ENCODE data around the gene TRMT1L. TPM values are rescaled to one million over a fixed set of nuclear protein-coding genes. Genes with fewer than 3 reads are reported as not detected.

The TRMT1L gene
- total RNA-seq, 3 donors from 2014 or later = 13.7 to 16.8 (median 15.3) TPM

GRCh38 chr1:185154912-185155513, 1.7 kb downstream of the TRMT1L start:
- ATAC-seq (no peak), DNase-seq (no peak)
- H3K27me3 Mint-ChIP-seq (ENCODE audit: low read depth) = no peaks in the 10 kb centered on the region
- H3K36me3 Mint-ChIP-seq (ENCODE audit: insufficient read depth) = peaks cover 12% of the 10 kb centered on the region
- no peaks in the 10 kb centered on the region for H3K9me3 Mint-ChIP-seq
- peak overlapping the region; percentile 98 for H3K4me3 Mint-ChIP-seq
- H3K4me1 Mint-ChIP-seq (ENCODE audit: low read depth) = peaks cover 45% of the 10 kb centered on the region

GRCh38 chr1:185152187-185152767, 4.5 kb downstream of the TRMT1L start:
- H3K9me3 Mint-ChIP-seq = no peaks in the 10 kb centered on the region
- no peak for DNase-seq
- peaks cover 29% of the 10 kb centered on the region for H3K4me1 Mint-ChIP-seq (ENCODE audit: low read depth)
- ATAC-seq = no peak
- H3K4me3 Mint-ChIP-seq = no peak overlapping the region
- H3K36me3 Mint-ChIP-seq (ENCODE audit: insufficient read depth) = peaks cover 22% of the 10 kb centered on the region
- H3K27me3 Mint-ChIP-seq (ENCODE audit: low read depth) = no peaks in the 10 kb centered on the region

DNA sequence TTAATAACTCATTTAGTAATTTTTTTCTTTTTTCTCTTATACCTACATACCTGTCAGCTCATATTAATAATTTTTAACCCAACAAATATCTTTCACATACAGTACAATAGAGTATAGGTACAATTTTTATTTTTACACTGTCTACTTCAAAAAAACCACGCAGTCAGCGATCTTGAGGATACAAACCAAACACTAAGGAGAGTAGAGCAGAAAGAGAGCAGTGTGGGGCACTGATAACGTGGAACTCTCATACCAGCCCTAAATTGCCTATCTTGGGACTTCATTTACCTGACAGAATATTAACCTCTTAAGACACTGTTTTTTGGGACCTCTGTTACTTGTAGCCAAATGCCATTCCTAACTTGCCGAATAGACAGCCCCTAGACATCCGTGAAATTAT, 5.5 kb downstream of the TRMT1L start:
- no peak for DNase-seq
- no peaks in the 10 kb centered on the region for H3K27me3 Mint-ChIP-seq (ENCODE audit: low read depth)
- no peak for ATAC-seq
- H3K4me3 Mint-ChIP-seq = no peak overlapping the region
- H3K4me1 Mint-ChIP-seq (ENCODE audit: low read depth) = peaks cover 28% of the 10 kb centered on the region
- peaks cover 24% of the 10 kb centered on the region for H3K36me3 Mint-ChIP-seq (ENCODE audit: insufficient read depth)
- H3K9me3 Mint-ChIP-seq = no peaks in the 10 kb centered on the region

GRCh38 chr1:185144233-185144632, 12.5 kb downstream of the TRMT1L start:
- H3K4me3 Mint-ChIP-seq = no peak overlapping the region
- H3K9me3 Mint-ChIP-seq = no peaks in the 10 kb centered on the region
- H3K27me3 Mint-ChIP-seq (ENCODE audit: low read depth) = no peaks in the 10 kb centered on the region
- DNase-seq = no peak
- no peaks in the 10 kb centered on the region for H3K4me1 Mint-ChIP-seq (ENCODE audit: low read depth)
- H3K36me3 Mint-ChIP-seq (ENCODE audit: insufficient read depth) = peaks cover 29% of the 10 kb centered on the region
- no peak for ATAC-seq

GRCh38 chr1:185139246-185139645, 17.5 kb downstream of the TRMT1L start:
- ATAC-seq = no peak
- Mint-ChIP-seq H3K4me1 (ENCODE audit: low read depth) (no peaks in the 10 kb centered on the region), H3K36me3 (ENCODE audit: insufficient read depth) (peaks cover 27% of the 10 kb centered on the region), H3K9me3 (no peaks in the 10 kb centered on the region), H3K27me3 (ENCODE audit: low read depth) (no peaks in the 10 kb centered on the region), H3K4me3 (no peak overlapping the region)
- DNase-seq = no peak

DNA sequence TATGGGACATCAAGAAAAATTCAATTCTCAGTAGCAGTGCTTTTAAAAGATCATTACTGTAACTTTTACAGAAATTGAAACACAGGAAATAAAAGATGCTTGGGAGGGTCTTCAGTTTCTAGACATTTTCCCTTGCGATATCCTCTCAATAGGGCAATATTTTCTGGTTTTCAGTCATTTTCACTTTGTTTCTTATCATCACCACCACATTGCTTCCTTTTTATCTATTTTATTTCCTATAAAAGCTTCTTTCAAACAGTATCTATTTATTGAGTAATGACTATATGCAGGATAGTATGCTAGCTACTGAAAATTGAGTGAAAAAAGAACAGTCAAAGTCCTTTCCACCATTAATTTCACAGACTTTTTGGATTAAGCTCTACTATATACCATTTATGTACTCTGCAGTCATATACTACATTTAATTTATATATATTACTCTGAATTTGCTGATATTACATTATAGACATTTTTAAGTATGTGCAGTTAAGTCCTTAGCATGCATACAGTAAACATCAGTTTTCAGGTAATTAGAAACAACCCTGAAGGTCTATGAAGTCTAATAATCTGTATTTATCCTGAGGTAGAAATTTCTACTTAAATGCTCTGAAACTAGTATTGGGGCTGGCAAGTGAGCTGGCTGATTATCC, 18.7 kb downstream of the TRMT1L start:
- Mint-ChIP-seq H3K4me3 (no peak overlapping the region), H3K36me3 (ENCODE audit: insufficient read depth) (peaks cover 35% of the 10 kb centered on the region), H3K27me3 (ENCODE audit: low read depth) (no peaks in the 10 kb centered on the region), H3K9me3 (peaks cover 3% of the 10 kb centered on the region), H3K4me1 (ENCODE audit: low read depth) (no peaks in the 10 kb centered on the region)
- ATAC-seq (no peak), DNase-seq (no peak)

- DNase-seq (no peak), ATAC-seq (no peak)
These were observed 24.2 kb downstream of the TRMT1L start for GRCh38 chr1:185132534-185132933.

DNA sequence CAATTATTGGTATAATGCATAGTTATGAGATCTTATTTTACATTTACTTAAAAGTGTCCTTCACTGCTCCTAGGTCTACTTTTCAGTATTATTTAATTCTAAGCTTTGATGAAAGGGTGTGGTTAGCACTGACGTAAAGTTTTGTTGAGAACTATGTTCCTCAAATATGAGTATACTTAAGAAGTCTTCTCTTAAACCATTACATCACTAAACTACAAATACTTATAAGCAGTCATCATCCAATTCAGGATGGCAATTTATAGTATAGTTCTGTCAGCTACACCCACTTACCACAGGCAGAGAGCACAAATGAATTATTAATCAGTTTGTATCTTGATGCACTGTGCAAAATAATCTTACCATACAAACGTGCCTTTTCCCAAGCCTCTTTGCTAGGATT, 27.0 kb downstream of the TRMT1L start:
- Mint-ChIP-seq H3K9me3 (peaks cover 8% of the 10 kb centered on the region), H3K36me3 (ENCODE audit: insufficient read depth) (peaks cover 36% of the 10 kb centered on the region), H3K4me3 (no peak overlapping the region), H3K27me3 (ENCODE audit: low read depth) (no peaks in the 10 kb centered on the region), H3K4me1 (ENCODE audit: low read depth) (no peaks in the 10 kb centered on the region)
- ATAC-seq (no peak), DNase-seq (no peak)

More at GRCh38 chr1:185132534-185132933, 24.2 kb downstream of the TRMT1L start:
- H3K36me3 Mint-ChIP-seq (ENCODE audit: insufficient read depth) = peaks cover 45% of the 10 kb centered on the region
- H3K27me3 Mint-ChIP-seq (ENCODE audit: low read depth) = no peaks in the 10 kb centered on the region
- peaks cover 8% of the 10 kb centered on the region for H3K9me3 Mint-ChIP-seq
- H3K4me3 Mint-ChIP-seq = no peak overlapping the region
- H3K4me1 Mint-ChIP-seq (ENCODE audit: low read depth) = no peaks in the 10 kb centered on the region

GRCh38 chr1:185112356-185112755, 44.4 kb downstream of the TRMT1L start:
- Mint-ChIP-seq H3K27me3 (ENCODE audit: low read depth) (no peaks in the 10 kb centered on the region), H3K36me3 (ENCODE audit: insufficient read depth) (peaks cover 3% of the 10 kb centered on the region), H3K9me3 (peaks cover 17% of the 10 kb centered on the region), H3K4me1 (ENCODE audit: low read depth) (no peaks in the 10 kb centered on the region), H3K4me3 (no peak overlapping the region)
- no peak for DNase-seq
- ATAC-seq = no peak

DNA sequence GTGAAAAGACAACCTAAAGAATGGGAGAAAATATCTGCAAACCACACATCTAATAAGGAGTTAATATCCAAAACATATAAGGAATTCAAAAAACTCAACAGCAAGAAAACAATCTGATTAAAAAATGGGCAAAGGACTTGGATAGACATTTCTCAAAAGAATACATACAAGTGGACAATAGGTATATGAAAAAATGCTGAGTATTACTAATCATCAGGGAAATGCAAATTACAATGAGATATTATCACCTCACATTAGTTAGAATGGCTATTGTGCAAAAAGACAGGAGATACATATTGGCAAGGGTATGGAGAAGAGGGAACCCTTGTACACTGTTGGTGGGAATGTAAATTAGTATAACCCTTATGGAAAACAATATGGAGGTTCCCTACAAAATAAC, 44.9 kb downstream of the TRMT1L start:
- H3K9me3 Mint-ChIP-seq = peaks cover 20% of the 10 kb centered on the region
- H3K4me1 Mint-ChIP-seq (ENCODE audit: low read depth) = no peaks in the 10 kb centered on the region
- DNase-seq (no peak), ATAC-seq (no peak)
- H3K4me3 Mint-ChIP-seq = no peak overlapping the region
- no peaks in the 10 kb centered on the region for H3K27me3 Mint-ChIP-seq (ENCODE audit: low read depth)
- no peaks in the 10 kb centered on the region for H3K36me3 Mint-ChIP-seq (ENCODE audit: insufficient read depth)

DNA sequence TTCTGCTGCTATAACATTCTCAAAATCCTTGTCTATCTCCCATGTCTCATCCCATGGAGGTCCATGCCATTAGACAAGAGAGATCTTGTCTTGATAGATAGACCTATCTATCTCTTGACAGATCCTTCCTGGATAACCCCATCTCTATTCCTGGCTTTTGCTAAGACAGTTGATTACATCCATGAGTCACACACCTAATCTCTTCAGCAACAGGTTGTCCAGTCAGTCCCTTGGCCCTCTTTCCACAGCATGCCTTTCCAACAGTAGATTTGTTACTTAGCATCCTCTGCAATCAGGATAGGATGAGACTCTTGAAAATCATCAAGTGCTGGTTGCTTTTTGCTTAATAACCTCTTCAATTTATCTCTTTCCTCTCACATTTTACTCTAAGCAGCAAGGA, 46.6 kb downstream of the TRMT1L start:
- no peak for DNase-seq
- Mint-ChIP-seq H3K4me3 (no peak overlapping the region), H3K36me3 (ENCODE audit: insufficient read depth) (no peaks in the 10 kb centered on the region), H3K4me1 (ENCODE audit: low read depth) (no peaks in the 10 kb centered on the region), H3K27me3 (ENCODE audit: low read depth) (no peaks in the 10 kb centered on the region), H3K9me3 (peaks cover 34% of the 10 kb centered on the region)
- ATAC-seq = no peak

DNA sequence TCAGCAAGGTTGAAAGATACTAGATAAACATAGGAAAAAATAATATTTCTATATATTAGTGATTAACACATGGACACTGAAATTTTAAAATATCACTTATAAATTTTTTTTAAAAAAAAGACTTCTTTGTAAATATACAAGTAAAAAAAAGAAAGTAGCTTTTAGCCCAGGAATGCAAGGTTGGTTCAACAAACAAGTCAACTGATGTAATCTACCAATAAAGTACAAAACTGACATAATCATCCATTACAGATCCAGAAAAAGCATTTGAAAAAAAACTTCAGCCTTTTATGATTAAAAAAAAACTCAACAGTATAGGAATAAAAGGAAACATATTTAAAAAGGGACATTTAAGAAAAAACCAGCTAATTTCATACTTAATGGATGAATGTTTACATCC, 48.4 kb downstream of the TRMT1L start:
- Mint-ChIP-seq H3K36me3 (ENCODE audit: insufficient read depth) (peaks cover 7% of the 10 kb centered on the region), H3K27me3 (ENCODE audit: low read depth) (no peaks in the 10 kb centered on the region), H3K4me1 (ENCODE audit: low read depth) (no peaks in the 10 kb centered on the region), H3K9me3 (peaks cover 34% of the 10 kb centered on the region), H3K4me3 (no peak overlapping the region)
- DNase-seq (no peak), ATAC-seq (no peak)

- Mint-ChIP-seq H3K9me3 (peaks cover 30% of the 10 kb centered on the region), H3K4me1 (ENCODE audit: low read depth) (no peaks in the 10 kb centered on the region), H3K4me3 (no peak overlapping the region), H3K27me3 (ENCODE audit: low read depth) (no peaks in the 10 kb centered on the region), H3K36me3 (ENCODE audit: insufficient read depth) (peaks cover 32% of the 10 kb centered on the region)
- DNase-seq (no peak), ATAC-seq (no peak)
These were observed 51.6 kb downstream of the TRMT1L start for GRCh38 chr1:185105121-185105520.

- peaks cover 40% of the 10 kb centered on the region for H3K36me3 Mint-ChIP-seq (ENCODE audit: insufficient read depth)
- no peaks in the 10 kb centered on the region for H3K27me3 Mint-ChIP-seq (ENCODE audit: low read depth)
These were observed 52.7 kb downstream of the TRMT1L start for GRCh38 chr1:185104083-185104482.

DNA sequence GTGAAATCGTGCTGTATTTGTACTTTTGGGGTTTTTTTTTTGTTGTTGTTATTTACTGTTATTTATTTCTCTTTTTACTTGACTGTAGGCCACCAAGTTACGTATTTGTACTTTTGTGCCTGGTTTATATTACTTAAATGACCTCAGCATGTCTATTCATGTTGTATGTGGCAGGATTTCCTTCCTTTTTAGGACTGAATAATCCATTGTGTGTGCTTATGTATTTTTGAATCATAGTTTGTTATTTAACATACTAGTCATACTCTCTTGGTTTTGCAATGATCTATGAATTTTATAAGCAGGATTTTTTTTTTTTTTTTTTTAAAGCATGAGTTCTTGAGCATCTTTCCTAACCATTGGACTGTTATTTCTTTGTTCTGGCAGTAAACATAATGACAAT, 60.2 kb downstream of the TRMT1L start:
- Mint-ChIP-seq H3K27me3 (ENCODE audit: low read depth) (no peaks in the 10 kb centered on the region), H3K9me3 (no peaks in the 10 kb centered on the region)
- ATAC-seq = no peak

More at GRCh38 chr1:185104083-185104482, 52.7 kb downstream of the TRMT1L start:
- Mint-ChIP-seq H3K4me1 (ENCODE audit: low read depth) (no peaks in the 10 kb centered on the region), H3K4me3 (no peak overlapping the region), H3K9me3 (peaks cover 22% of the 10 kb centered on the region)
- no peak for DNase-seq
- ATAC-seq = no peak

More for the DNA sequence above, 60.2 kb downstream of the TRMT1L start:
- no peaks in the 10 kb centered on the region for H3K4me1 Mint-ChIP-seq (ENCODE audit: low read depth)
- DNase-seq = no peak
- peaks cover 60% of the 10 kb centered on the region for H3K36me3 Mint-ChIP-seq (ENCODE audit: insufficient read depth)
- no peak overlapping the region for H3K4me3 Mint-ChIP-seq
